Mucosa of gallbladder (tissue), 1 donor: ENCODE results near the gene SLC44A2. TPM values are rescaled to one million over a fixed set of nuclear protein-coding genes. Genes with fewer than 3 reads are reported as not detected.

Experiments
- DNase-seq: peaks from one replicate; pipeline ENCODE4 v3.0.0-alpha.2; 2020; ENCODE audit warnings: low spot score
- total RNA-seq: library from RNA; stranded (reverse); gene quantifications from one replicate; pipeline ENCODE4 v1.2.1, GENCODE V29; 2021
- donor health status: DM: no; HTN: no; CAD: no.

SLC44A2 gene
- total RNA-seq, 1 donor from 2014 or later: 223 TPM

DNA sequence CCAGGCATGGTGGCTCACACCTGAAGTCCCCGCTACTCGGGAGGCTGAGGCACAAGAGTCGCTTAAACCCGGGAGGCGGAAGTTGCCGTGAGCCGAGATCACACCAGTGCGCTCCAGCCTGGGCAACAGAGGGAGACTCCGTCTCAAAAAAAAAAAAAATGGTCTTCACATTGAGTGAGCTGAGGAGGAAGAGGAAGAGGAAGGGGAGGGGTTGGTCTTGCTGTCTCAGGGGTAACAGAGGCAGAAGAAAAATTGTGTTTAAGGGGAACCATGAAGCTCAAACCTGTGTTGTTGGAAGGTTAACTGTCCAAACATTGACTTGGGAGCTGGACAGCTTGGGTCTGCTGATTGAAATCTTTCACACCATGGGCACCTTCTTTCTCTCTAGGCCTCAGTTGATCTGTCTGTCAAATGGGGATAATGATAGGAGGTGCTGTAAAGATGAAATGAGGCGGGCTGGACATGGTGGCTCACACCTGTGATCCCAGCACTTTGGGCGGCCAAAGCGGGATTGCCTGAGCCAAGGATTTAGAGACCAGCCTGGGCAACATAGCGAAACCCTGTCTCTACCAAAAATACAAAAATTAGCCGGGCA is 9.8 kb upstream of the SLC44A2 start:
- DNase-seq: no peak

DNA sequence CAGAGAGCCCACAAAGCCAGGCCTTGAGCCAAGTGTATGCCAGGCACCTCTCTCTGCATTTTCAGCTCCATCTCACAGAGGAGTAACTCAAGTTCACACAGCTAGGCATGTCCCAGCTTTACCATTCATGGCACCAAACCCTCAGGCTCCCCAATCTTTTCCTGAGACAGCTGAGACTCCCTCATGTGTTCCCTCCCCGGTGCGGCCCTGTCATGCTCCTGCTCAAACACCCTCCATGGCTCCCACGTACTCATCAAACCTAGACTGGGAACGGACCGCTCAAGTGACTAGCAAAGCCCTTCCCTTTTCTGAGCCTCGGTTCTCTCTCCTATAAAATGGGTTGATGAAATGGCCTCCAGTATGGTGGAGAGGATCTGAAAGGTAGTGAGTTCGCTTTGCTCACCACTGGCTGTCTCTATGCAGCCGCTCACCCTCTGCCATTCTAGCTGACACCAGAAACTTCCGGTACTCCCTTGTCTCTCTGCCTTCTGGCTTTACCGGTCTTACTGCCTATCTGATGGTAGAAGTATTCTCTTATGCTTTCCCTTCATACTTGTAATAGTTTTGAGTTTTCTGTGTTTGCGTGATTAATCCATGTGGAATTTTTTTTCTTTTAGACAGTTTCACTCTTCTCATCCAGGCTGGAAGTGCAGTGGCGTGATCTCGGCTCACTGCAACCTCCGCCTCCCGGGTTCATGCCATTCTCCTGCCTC is 7.8 kb upstream of the SLC44A2 start:
- DNase-seq: no peak

DNA sequence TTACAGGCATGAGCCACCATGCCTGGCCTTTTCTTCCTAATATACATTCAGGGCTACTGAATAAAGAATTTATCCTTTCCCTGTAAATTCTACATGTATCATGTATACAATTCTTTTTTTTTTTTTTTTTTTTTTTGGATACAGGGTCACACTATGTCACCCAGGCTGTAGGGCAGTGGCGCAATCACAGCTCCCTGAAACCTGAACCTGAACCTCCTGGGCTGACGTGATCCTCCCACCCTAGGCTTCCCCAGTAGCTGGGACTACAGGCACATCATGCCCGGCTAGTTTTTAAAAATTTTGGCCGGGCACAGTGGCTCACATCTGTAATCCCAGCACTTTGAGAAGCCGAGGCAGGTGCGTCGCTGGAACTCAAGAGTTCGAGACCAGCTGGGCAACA is 6.5 kb upstream of the SLC44A2 start:
- no peak for DNase-seq

DNA sequence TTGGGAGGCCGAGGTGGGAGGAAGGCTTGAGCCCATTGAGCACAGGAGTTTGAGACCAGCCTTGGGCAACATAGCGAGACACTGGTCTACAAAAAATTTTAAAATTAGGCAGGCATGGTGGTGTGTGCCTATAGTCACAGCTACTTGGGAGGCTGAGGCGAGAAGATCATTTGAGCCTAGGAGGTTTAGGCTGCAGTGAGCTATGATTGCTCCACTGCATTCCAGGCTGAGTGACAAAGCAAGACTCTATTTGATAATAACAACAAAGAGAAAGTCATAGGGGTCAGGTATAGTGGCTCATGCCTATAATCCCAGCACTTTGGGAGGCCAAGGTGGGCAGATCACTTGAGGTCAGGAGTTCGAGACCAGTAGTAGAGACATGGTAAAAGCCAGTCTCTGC is 4.6 kb upstream of the SLC44A2 start:
- DNase-seq: no peak

DNA sequence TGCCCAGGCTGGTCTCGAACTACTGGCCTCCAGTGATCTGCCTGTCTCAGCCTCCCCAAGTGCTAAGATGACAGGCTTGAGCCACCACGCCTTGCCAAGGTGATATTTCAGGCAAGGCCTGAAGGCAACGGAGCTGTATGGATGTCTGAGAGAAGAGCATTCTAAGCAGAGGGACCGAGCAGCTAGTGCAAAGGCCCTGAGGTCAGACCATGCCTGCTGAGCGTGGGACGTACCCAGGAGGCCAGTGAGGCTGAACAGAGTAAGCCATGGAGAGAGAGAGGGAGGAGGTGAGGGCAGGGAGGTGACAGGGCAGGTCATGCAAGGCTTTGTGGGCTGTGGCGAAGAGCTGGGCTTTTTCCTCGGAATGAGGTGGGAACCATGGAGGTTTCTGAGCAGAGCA is 3.4 kb upstream of the SLC44A2 start:
- DNase-seq: no peak

DNA sequence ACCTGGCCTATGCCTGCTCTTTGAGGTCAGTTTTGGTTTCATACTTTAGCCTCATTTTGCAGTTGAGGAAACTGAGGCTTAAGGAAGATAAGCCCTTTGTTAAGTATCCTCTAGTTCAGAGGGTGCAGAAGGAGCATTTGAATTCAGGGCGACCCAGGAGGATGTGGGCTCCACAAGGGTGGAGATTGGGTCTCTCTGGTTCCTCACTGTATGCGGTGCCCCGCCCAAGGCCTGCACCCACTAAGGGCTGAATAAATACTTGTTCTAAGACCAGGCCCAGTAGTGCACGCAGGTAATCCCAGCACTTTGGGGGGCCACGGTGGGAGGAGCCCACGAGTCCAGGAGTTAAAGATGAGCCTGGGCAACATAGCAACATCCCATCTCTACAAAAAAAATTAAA is 768 bp upstream of the SLC44A2 start:
- no peak for DNase-seq

DNA sequence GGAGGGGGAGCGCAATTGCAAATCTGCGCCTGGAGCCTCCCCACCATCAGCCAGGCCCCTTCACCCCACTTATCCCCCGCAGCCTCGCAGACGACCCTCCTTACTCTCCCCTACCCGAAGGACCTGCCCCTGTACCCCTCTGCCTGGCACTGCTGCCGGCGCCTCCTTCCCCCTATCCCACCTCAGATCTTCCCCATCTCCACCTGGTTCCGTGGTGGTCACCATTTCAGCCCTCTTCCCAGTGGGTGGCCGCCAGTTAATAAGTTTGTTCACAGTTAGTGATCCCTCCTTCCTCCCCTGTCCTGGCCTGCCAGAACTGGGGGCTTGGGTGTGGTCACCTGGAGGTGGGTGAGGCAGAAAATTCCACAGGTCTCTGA is 397 bp downstream of the SLC44A2 start:
- no peak for DNase-seq

DNA sequence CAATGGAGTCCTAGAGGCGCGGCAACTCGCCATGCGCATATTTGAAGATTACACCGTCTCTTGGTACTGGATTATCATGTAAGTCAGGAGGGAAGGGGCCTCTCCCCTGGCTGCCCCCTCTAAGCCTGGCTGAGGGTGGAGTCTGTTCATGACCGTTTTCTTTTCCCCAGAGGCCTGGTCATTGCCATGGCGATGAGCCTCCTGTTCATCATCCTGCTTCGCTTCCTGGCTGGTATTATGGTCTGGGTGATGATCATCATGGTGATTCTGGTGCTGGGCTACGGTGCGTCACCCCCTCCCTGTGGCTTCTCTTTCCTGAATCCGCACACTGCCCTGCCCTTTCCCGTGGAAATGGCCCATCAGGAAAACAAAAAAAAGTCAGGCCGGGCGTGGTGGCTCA is 6.5 kb downstream of the SLC44A2 start:
- DNase-seq: no peak

DNA sequence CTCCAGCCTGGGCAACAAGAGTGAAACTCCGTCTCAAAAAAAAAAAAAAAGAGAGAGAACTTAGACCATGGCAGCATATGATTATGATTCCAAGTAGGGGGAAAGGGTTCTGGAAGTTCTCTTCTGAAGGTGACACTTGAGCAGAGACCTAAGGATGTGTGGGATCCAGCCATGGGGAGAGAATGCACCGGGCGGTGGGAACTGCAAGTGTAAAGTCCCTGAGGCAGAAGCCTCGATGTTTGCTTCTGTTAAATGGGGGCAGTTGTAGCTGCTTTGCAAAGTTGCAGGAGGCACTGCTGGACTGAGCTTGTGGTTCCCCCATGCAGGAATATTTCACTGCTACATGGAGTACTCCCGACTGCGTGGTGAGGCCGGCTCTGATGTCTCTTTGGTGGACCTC is 9.1 kb downstream of the SLC44A2 start:
- no peak for DNase-seq

DNA sequence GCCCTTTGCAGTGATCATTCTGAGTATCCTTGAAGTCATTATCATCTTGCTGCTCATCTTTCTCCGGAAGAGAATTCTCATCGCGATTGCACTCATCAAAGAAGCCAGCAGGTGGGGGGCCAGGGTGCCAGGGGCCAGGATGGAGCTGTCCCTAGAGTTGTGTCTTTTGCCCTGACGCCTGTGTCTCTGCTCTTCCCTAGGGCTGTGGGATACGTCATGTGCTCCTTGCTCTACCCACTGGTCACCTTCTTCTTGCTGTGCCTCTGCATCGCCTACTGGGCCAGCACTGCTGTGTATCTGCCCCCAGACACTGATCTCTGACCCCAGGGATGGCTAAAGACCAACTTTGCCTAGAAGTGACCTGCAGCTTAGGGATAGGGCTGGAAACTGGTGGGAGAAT is 9.6 kb downstream of the SLC44A2 start:
- DNase-seq: no peak

DNA sequence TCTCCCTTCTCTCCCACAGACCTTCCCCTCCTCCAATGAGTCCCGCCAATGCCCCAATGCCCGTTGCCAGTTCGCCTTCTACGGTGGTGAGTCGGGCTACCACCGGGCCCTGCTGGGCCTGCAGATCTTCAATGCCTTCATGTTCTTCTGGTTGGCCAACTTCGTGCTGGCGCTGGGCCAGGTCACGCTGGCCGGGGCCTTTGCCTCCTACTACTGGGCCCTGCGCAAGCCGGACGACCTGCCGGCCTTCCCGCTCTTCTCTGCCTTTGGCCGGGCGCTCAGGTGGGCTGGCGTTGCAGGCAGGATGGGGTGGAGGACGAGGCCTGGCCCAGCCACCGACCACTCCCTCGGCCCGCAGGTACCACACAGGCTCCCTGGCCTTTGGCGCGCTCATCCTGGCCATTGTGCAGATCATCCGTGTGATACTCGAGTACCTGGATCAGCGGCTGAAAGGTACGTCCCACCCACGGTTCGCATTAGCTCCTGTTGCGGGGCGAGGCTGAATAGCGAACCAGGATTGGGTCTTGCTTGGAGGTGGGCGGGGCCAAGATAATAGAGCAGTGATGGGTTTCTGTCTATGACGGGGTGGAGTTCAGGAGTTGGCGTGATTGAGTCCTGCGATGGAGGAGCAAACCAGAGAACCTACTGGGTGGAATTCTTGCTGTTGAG is 11.1 kb downstream of the SLC44A2 start:
- DNase-seq: no peak

DNA sequence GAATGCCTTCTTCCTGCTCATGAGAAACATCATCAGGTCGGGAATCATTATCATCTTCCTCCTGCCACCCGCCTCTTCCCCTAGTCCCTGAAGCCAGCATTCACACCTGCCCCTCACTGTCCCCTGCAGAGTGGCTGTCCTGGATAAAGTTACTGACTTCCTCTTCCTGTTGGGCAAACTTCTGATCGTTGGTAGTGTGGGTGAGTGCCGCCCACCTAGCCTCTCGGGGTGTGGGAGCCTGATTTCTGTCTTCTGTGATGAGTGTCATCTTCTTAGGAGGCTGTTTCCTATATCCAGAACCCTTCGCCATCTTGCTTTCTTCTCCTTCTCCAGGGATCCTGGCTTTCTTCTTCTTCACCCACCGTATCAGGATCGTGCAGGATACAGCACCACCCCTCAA is 12.5 kb downstream of the SLC44A2 start:
- no peak for DNase-seq

DNA sequence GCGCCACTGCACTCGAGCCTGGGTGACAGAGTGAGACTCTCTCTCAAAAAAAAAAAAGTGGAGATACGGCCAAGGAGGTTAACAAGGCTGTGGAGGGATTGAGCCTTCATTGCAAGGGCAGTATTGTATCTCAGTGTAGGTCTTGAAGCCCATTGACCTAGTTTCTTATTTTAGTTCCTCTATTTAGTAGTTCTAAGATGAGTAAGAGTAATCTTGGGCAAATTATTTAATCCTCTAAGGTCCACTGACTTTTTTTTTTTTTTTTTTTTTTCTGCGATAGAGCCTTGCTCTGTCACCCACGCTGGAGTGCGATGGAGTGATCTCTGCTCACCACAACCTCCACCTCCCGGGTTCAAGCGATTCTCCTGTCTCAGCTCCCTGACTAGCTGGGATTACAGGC is 14.5 kb downstream of the SLC44A2 start:
- DNase-seq: no peak

DNA sequence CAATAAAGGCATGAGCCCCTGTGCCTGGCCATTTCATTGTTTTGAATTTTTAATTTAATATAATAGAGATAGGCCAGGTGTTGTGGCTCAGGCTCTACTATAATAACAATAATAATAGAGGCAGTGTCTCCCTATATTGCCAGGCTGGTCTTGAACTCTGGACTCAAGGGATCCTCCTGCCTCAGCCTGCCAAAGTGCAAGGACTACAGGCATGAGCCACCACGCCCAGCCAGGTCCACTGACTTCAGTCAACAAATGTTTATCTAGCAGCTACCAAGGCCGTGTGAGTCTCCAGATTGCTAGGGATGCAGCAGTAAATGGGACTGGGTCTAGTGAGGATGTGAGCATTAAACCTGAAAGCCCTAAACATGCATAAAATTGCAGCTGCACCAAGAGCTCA is 15.0 kb downstream of the SLC44A2 start:
- no peak for DNase-seq

DNA sequence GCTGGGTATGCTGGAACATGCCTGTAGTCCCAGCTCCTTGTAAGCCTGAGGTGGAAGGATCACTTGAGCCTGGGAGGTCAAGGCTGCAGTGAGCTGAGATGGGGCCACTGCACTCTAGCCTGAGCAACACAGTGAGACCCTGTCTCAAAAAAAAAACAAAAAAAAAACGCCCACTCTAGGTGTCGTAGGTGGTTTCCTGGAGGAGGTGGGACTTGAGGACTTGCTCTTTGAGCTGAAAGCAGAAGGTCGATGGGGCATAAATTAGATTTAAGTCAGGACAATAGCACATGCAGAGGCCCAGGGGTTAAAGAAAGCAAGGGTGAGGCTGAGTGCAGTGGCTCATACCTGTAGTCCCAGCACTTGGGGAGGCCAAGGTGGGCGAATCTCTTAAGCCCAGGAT is 15.9 kb downstream of the SLC44A2 start:
- DNase-seq: no peak

DNA sequence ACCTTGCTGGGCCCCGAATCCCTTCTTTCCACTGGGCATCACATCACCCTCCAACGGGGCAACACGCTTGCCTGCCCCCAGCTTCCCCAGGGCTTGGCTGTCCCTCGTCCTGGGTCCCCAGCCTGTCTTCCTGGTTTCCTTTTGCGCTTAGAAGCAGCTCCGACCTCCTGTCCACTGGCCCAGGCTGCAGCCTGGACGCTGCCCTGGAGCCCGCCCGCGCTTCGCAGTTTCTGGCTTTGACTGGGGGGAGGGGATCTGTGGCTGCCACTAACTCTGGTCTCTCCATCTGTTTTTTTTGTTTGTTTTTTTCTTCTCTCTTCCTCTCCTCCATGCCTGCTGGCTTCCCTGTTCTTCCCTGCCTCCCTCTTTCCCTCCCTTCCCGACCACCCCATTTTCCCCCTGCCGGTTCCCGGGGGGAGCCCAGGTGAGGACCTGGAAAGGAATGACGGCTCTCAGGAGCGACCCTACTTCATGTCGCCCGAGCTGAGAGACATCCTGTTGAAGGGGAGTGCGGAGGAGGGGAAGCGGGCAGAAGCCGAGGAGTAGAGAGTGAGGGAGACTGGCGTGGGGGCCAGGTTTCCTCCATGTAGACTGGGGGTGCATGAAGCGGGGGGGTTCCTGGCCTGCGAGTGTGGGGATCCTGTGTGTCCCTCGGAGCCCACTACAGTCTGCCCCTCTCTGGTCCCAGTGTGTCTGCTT is 17.3 kb downstream of the SLC44A2 start:
- DNase-seq: no peak

DNA sequence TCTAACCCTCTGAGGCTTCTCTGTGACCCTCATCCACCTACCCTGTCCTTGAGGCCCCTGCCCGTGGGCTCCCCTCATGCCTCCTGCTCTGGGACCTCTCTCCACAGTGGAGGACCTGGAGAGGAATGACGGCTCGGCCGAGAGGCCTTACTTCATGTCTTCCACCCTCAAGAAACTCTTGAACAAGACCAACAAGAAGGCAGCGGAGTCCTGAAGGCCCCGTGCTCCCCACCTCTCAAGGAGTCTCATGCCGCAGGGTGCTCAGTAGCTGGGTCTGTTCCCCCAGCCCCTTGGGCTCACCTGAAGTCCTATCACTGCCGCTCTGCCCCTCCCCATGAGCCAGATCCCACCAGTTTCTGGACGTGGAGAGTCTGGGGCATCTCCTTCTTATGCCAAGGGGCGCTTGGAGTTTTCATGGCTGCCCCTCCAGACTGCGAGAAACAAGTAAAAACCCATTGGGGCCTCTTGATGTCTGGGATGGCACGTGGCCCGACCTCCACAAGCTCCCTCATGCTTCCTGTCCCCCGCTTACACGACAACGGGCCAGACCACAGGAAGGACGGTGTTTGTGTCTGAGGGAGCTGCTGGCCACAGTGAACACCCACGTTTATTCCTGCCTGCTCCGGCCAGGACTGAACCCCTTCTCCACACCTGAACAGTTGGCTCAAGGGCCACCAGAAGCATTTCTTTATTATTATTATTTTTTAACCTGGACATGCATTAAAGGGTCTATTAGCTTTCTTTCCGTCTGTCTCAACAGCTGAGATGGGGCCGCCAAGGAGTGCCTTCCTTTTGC is 18.0 kb downstream of the SLC44A2 start:
- no peak for DNase-seq

DNA sequence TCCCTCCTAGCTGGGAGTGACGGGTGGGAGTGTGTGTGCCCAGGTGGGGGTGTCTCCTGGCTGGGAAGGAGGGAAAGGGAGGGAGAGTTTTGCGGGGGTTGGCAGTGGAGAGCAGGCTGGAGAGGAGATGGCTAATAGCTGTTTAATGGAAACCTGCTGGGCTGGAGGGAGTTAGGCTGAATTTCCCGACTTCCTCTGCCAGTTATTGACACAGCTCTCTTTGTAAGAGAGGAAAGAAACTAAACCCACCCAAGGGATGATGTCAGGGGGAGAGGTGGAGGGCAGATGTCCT is 18.6 kb downstream of the SLC44A2 start:
- DNase-seq: no peak

DNA sequence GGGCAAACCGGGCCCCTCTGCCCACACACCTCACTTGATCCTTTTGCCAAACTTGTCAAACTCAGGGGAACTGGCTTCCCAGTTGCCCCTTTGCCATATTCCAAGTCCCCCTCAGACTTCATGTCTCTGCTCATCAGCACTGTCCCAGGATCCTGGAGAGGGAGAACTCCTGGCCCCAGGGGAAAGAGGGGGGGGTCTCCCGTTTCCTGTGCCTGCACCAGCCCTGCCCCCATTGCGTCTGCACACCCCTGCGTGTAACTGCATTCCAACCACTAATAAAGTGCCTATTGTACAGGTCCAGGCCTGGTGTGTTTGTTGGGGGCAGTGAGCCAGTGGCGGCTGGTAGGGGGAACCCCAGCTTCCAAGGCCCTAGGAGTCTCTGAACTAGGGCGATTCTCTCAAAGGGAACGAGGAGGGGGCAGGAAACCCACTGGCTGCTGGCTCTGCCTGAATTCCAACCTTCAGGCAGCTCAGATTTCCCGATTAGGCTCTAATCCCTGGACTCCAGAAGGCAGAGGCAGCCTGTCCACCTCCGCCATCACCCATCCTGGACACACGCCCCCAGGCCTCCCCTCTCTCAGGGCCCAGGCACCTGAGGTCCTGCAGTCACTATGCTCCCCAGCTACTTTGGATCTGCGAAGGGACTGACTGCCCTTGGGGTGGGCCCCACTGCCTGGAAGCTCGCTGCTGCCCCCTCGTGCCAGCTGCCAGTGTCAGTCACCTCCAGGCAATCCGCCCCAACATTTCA is 19.1 kb downstream of the SLC44A2 start:
- DNase-seq: peak; percentile 83

DNA sequence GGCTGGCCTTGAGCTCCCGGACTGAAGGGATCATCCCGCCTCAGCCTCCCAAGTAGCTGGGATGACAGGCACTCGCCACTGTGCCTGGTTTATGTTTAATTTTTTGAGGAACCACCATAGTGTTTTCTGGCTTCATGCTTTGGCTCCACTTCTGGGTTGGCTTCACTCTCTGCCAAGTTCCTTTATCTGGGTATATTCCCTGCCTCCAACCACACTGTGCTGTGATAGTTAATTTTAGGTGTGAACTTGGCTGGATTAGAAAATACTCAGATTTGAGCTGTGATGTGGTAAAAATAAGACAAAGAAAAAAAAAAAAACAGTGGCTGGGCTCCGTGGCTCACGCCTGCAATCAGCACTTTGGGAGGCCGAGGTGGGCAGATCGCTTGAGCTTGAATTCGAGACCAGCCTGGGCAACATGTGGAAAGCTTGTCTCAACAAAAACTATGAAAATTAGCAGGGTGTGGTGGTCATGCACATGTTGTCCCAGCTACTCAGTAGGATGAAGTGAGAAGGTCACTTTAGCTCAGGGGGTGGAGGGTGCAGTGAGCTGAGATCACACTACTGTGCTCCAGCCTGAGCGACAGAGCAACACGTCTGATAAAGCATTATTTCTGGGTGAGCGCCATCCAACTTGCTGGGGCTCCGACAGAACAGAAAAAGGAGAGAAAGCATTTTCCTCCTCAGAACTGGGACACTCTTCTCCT is 21.3 kb downstream of the SLC44A2 start:
- no peak for DNase-seq

DNA sequence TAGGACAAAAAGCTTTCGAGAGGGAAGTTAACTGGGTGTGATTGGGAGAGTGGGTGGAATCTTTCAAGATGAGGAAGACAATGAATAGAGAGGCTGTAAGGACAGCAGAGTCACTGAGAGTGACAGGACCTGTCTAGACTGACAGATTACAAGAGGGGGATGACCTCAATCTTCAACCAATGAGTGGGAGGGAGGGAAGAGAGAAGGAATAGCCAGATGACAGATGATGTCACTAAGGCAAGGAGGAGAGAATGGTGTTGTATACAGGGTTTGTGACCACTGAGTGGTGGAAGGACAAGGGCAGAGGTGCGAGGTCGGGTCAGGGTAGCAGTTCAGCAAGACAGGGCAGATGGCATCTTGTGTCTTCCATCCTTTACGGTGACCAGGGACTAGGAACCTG is 23.0 kb downstream of the SLC44A2 start:
- no peak for DNase-seq
